Adrenal gland (tissue), 5 donors: ENCODE data around the gene HOXC6.

Source experiments
- POLR2A ChIP-seq, 2 donors: fragments of 450-650 bp; IDR thresholded peaks; one replicate each; pipeline ENCODE4 v1.6.1; 2017; ENCODE audit warnings: antibody characterized with exemption in 2 of 2, mild to moderate bottlenecking in 2 of 2, moderate library complexity in 1 of 2
- TF ChIP-seq, protein P1 (sequence below), 6 experiments: fragments of 450-650 bp in 4 of 6; fragments of 200-600 bp in 2 of 6; sonication (generic) in 1 of 6; IDR thresholded peaks; 1 replicate in 5 of 6; 2 replicates in 1 of 6; pipeline versions ENCODE4 v1.5.1 to v1.8.0; 2016 to 2021; ENCODE audit warnings: antibody characterized with exemption in 6 of 6, mild to moderate bottlenecking in 2 of 6, moderate library complexity in 1 of 6
- donor health status: DM: no; HTN: no; CAD: no.

DNA sequence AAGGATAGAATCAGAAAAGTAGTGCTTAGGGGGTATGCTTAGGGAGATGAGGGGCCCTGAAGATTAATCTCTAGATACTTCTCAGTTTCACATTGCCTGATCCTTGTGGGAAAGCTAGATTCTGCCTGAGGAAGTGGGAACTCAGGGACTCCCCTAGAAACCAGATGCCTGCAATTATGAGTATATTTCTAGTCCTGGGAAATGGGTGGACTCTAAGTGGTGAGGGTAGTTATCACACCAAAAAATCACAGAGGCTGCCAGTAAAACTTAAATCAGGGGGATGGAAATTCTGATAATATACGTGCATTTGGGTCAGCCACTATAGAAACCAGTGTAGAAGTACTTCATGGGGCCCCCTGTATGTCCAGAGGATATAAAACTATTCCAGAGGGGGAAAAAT lies 43.7 kb downstream of the HOXC6 start:
- TF ChIP-seq, protein P1, sequence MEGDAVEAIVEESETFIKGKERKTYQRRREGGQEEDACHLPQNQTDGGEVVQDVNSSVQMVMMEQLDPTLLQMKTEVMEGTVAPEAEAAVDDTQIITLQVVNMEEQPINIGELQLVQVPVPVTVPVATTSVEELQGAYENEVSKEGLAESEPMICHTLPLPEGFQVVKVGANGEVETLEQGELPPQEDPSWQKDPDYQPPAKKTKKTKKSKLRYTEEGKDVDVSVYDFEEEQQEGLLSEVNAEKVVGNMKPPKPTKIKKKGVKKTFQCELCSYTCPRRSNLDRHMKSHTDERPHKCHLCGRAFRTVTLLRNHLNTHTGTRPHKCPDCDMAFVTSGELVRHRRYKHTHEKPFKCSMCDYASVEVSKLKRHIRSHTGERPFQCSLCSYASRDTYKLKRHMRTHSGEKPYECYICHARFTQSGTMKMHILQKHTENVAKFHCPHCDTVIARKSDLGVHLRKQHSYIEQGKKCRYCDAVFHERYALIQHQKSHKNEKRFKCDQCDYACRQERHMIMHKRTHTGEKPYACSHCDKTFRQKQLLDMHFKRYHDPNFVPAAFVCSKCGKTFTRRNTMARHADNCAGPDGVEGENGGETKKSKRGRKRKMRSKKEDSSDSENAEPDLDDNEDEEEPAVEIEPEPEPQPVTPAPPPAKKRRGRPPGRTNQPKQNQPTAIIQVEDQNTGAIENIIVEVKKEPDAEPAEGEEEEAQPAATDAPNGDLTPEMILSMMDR (IDR thresholded peaks at IDR 0.05) = no peak
- no peak for TF ChIP-seq POLR2A (IDR thresholded peaks at IDR 0.05)
